ENCODE measurements around the gene TMEM167A. TPM values are rescaled to one million over a fixed set of nuclear protein-coding genes. Genes with fewer than 3 reads are reported as not detected.

TMEM167A gene
- total RNA-seq, 2 donors from 2014 or later, result 124 to 134 TPM

GRCh38 chr5:83124593-83124992 lies 47.4 kb upstream of the TMEM167A start:
- Histone ChIP-seq H3K27me3 (ENCODE audit: control insufficient read depth, insufficient read depth, low read length, poor library complexity, severe bottlenecking) (no peaks in the 10 kb centered on the region), H3K4me1 (ENCODE audit: control insufficient read depth, insufficient read depth, low read length) (no peaks in the 10 kb centered on the region), H3K9me3 (ENCODE audit: control insufficient read depth, low read length) (no peaks in the 10 kb centered on the region), H3K9ac (ENCODE audit: extremely low read depth, low read length, poor library complexity, severe bottlenecking) (no peak overlapping the region), H3K4me3 (ENCODE audit: low read length) (no peak overlapping the region), H3K27ac (ENCODE audit: low read depth, low read length) (no peak overlapping the region), H3K36me3 (ENCODE audit: control insufficient read depth, insufficient read depth, low read length) (no peaks in the 10 kb centered on the region)
- Mint-ChIP-seq H3K27ac (no peak overlapping the region), H3K27me3 (ENCODE audit: insufficient read depth) (no peaks in the 10 kb centered on the region), H3K4me1 (no peaks in the 10 kb centered on the region), H3K36me3 (ENCODE audit: low read depth) (peaks cover 11% of the 10 kb centered on the region), H3K9me3 (peaks cover 26% of the 10 kb centered on the region), H3K4me3 (no peak overlapping the region)
- DNase-seq, result no peak
- WGBS, 2 experiments (ENCODE audit: insufficient coverage in 1 of 2, insufficient read length in 1 of 2), result 90% methylated on average over 1 of the region's 1 CpG; no CpG with 5 or more reads in 1 of the 2 experiments
- no peak for TF ChIP-seq CTCF (conservative IDR thresholded peaks at IDR 0.05)

GRCh38 chr5:83118976-83119375 lies 41.8 kb upstream of the TMEM167A start:
- no peaks in the 10 kb centered on the region for H3K27me3 ChIP-seq (ENCODE audit: control insufficient read depth, insufficient read depth, low read length, poor library complexity, severe bottlenecking)
- H3K4me1 Mint-ChIP-seq, result no peaks in the 10 kb centered on the region
- H3K4me3 ChIP-seq (ENCODE audit: low read length), result no peak overlapping the region
- peaks cover 26% of the 10 kb centered on the region for H3K36me3 Mint-ChIP-seq (ENCODE audit: low read depth)
- no peaks in the 10 kb centered on the region for H3K36me3 ChIP-seq (ENCODE audit: control insufficient read depth, insufficient read depth, low read length)
- no peak overlapping the region for H3K4me3 Mint-ChIP-seq
- H3K9ac ChIP-seq (ENCODE audit: extremely low read depth, low read length, poor library complexity, severe bottlenecking), result no peak overlapping the region
- no peaks in the 10 kb centered on the region for H3K27me3 Mint-ChIP-seq (ENCODE audit: insufficient read depth)
- 83% methylated on average over 1 of the region's 1 CpG; no CpG with 5 or more reads in 1 of the 2 experiments for WGBS, 2 experiments (ENCODE audit: insufficient coverage in 1 of 2, insufficient read length in 1 of 2)
- H3K27ac Mint-ChIP-seq, result no peak overlapping the region
- H3K27ac ChIP-seq (ENCODE audit: low read depth, low read length), result no peak overlapping the region
- peaks cover 7% of the 10 kb centered on the region for H3K9me3 ChIP-seq (ENCODE audit: control insufficient read depth, low read length)
- TF ChIP-seq CTCF (conservative IDR thresholded peaks at IDR 0.05), result no peak
- H3K9me3 Mint-ChIP-seq, result peaks cover 17% of the 10 kb centered on the region
- DNase-seq, result no peak
- no peaks in the 10 kb centered on the region for H3K4me1 ChIP-seq (ENCODE audit: control insufficient read depth, insufficient read depth, low read length)

- Mint-ChIP-seq H3K4me1 (no peaks in the 10 kb centered on the region), H3K4me3 (no peak overlapping the region), H3K27ac (no peak overlapping the region), H3K36me3 (ENCODE audit: low read depth) (peaks cover 30% of the 10 kb centered on the region), H3K9me3 (peaks cover 22% of the 10 kb centered on the region), H3K27me3 (ENCODE audit: insufficient read depth) (no peaks in the 10 kb centered on the region)
- Histone ChIP-seq H3K9ac (ENCODE audit: extremely low read depth, low read length, poor library complexity, severe bottlenecking) (no peak overlapping the region), H3K27ac (ENCODE audit: low read depth, low read length) (no peak overlapping the region), H3K4me3 (ENCODE audit: low read length) (no peak overlapping the region), H3K4me1 (ENCODE audit: control insufficient read depth, insufficient read depth, low read length) (no peaks in the 10 kb centered on the region), H3K36me3 (ENCODE audit: control insufficient read depth, insufficient read depth, low read length) (no peaks in the 10 kb centered on the region), H3K9me3 (ENCODE audit: control insufficient read depth, low read length) (peaks cover 7% of the 10 kb centered on the region), H3K27me3 (ENCODE audit: control insufficient read depth, insufficient read depth, low read length, poor library complexity, severe bottlenecking) (no peaks in the 10 kb centered on the region)
- TF ChIP-seq CTCF (conservative IDR thresholded peaks at IDR 0.05), result no peak
- WGBS, 2 experiments (ENCODE audit: insufficient coverage in 1 of 2, insufficient read length in 1 of 2), result 93 to 100% methylated on average over 1 of the region's 1 CpG
- DNase-seq, result no peak
Observed at GRCh38 chr5:83118471-83118870, 41.3 kb upstream of the TMEM167A start.
